Spinal cord (tissue), 10 donors: ENCODE data around the gene CTDSPL. TPM values are rescaled to one million over a fixed set of nuclear protein-coding genes. Genes with fewer than 3 reads are reported as not detected.
A peak's percentile ranks its signal among the peaks of the same experiment; 100 is the strongest.

ENCODE experiments used
- DNase-seq, 6 donors: peaks; one replicate each; pipeline versions ENCODE4 v3.0.0 to v3.0.0-alpha.2; 2013 to 2015; ENCODE audit warnings: low spot score in 6 of 6, low read depth in 4 of 6
- H3K27ac ChIP-seq: one replicate; pipeline ENCODE4 v1.5.1; 2013; ENCODE audit warnings: low read depth, low read length, control low read depth
- H3K27me3 ChIP-seq: one replicate; pipeline ENCODE4 v1.6.1; 2013; ENCODE audit warnings: low read length; ENCODE audit not compliant: control insufficient read depth, insufficient read depth
- H3K36me3 ChIP-seq: one replicate; pipeline ENCODE4 v1.6.1; 2013; ENCODE audit warnings: low read length; ENCODE audit not compliant: control insufficient read depth, insufficient read depth
- H3K4me1 ChIP-seq: one replicate; pipeline ENCODE4 v1.6.1; 2013; ENCODE audit warnings: low read length; ENCODE audit not compliant: control insufficient read depth, insufficient read depth
- H3K4me3 ChIP-seq: one replicate; pipeline ENCODE4 v1.5.1; 2013; ENCODE audit warnings: low read depth, low read length, control low read depth
- H3K9me3 ChIP-seq: one replicate; pipeline ENCODE4 v1.6.1; 2013; ENCODE audit warnings: low read length; ENCODE audit not compliant: control insufficient read depth, insufficient read depth
- WGBS: methylation state at CpG from one replicate; pipeline ENCODE4 v1.1.5; 2013; ENCODE audit warnings: missing lambda C conversion rate; ENCODE audit not compliant: insufficient coverage; 5-methylcytosine and 5-hydroxymethylcytosine counted together
- polyA plus RNA-seq, 2 donors: library from polyadenylated mRNA; unstranded; fragments of 120-200 nt; gene quantifications; one replicate each; pipeline ENCODE4 v1.2.1, GENCODE V29; 2013; ENCODE audit not compliant: insufficient read length in 2 of 2
- total RNA-seq, 2 donors: library from RNA; depleted of rRNA in 1 of 2; stranded (reverse); fragments of 120-200 nt in 1 of 2; fragments of >200 nt in 1 of 2; gene quantifications; one replicate each; pipeline versions ENCODE4 v1.2.3 to v1.2.4, GENCODE V29; 2013 to 2014
- donor health status: healthy.

CTDSPL gene
- total and polyA plus RNA-seq, 4 donors: 19.7 to 45.5 (median 30.6) TPM

GRCh38 chr3:37898424-37898823, 36.7 kb downstream of the CTDSPL start:
- Histone ChIP-seq H3K27me3 (no peaks in the 10 kb centered on the region), H3K27ac (no peak overlapping the region), H3K4me1 (no peaks in the 10 kb centered on the region), H3K36me3 (no peaks in the 10 kb centered on the region), H3K9me3 (no peaks in the 10 kb centered on the region), H3K4me3 (no peak overlapping the region)
- WGBS: no CpG with 5 or more reads among the region's 3 CpGs
- no peak for DNase-seq

DNA sequence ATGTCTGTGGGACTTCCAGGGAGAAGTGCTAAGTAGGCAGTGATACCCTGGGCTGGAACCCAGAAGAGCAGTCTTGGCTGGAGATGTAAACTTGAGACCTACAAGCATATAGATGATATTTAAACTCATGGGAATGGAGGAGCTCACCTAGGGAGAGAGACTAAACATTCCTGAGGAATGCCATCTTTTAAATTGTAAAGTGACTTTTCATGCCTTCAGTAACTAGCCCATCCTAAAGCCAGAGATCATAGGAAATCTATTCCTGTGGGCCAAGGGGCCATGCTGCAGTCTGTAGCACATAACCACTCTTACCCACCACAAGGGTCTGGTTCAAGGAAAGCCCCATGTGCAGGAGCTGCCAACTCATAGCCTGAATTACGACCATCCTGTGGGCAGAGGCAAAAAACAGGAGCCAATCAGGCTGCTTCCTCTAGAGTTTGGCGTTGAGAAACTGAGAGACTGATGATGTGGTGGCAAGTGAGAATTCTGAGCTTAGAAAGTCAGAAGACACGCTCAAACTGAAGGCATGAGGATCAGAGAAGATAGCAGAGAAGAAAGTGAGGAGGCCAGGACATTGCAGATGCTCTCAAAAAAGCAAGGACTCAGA, 37.5 kb downstream of the CTDSPL start:
- no peaks in the 10 kb centered on the region for H3K9me3 ChIP-seq
- DNase-seq: no peak
- H3K27me3 ChIP-seq: no peaks in the 10 kb centered on the region
- H3K4me1 ChIP-seq: peaks cover 7% of the 10 kb centered on the region
- H3K36me3 ChIP-seq: no peaks in the 10 kb centered on the region
- no peak overlapping the region for H3K27ac ChIP-seq
- H3K4me3 ChIP-seq: no peak overlapping the region
- WGBS: 98% methylated on average over 3 of the region's 3 CpGs

DNA sequence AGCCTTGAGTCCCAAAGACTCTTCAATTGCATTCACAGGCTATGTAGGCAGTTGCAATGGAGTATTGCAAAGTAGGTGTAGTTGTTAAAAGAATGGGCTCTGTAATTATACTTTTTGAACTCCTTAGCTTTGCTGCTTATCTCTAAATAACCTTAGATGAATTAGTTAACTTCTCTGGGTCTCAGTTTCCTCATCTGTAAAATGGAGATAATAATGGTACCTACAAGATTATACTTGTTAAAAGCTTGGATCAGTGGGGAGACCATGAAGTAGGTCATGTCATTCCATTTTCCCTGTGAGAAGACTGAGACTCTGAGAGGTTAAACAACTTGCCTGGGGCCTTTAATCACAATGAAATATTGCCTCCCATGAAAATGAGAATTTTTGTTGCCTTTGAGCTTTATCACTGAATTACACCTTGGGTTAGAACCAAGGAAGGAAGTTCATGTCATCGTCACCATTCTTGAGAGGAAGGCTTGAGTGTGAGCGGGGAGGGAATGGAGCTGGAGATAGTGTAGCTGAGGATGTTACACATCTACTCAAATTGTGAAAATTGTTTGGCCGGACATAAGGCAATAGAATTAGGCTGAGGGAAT, 38.1 kb downstream of the CTDSPL start:
- no peak overlapping the region for H3K27ac ChIP-seq
- no peaks in the 10 kb centered on the region for H3K9me3 ChIP-seq
- no peak overlapping the region for H3K4me3 ChIP-seq
- H3K27me3 ChIP-seq: no peaks in the 10 kb centered on the region
- no peaks in the 10 kb centered on the region for H3K36me3 ChIP-seq
- WGBS: no CpG with 5 or more reads among the region's 3 CpGs
- H3K4me1 ChIP-seq: peaks cover 11% of the 10 kb centered on the region
- DNase-seq: no peak

DNA sequence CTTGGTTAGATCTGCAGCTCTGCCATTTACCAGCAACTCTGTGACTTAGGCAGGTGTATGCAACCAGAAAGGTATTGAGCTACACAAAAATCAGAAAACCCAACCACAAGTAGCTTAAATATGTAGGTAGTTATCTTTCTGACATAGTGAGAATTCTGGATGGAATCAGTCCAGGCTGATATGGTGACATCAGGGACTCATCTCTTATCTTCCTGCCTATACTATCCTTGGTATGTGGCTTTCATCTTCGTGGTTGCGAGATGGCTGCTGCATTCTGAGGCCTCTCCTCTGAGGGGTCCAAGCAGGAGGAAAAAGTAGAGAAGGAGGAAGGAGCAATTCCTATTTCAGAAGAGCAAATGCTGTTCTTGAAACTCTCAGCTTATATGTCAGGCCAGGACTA, 40.0 kb downstream of the CTDSPL start:
- 100% methylated on average over 1 of the region's 2 CpGs for WGBS
- no peaks in the 10 kb centered on the region for H3K36me3 ChIP-seq
- H3K27ac ChIP-seq: no peak overlapping the region
- peaks cover 25% of the 10 kb centered on the region for H3K4me1 ChIP-seq
- no peak overlapping the region for H3K4me3 ChIP-seq
- H3K27me3 ChIP-seq: no peaks in the 10 kb centered on the region
- no peaks in the 10 kb centered on the region for H3K9me3 ChIP-seq
- DNase-seq: no peak

DNA sequence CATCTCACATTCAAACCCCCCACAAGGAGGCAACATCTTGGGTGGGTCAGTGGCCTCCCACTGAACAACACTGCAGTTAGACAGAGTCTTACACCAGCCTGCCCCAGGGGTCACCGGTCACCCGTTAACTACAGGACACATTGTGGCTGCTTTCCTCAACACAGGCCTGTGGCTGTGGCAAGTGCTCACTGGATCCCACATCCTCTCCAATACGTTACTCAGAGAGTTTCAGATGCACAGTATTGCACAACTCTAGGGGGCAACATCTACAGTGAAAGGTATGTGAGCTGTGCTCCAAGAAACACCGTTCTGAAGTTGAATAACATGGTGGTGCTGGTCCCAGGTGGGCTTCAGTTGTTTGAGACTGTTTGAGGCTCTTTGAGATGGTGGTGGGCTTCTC, 41.0 kb downstream of the CTDSPL start:
- Histone ChIP-seq H3K9me3 (no peaks in the 10 kb centered on the region), H3K4me1 (peaks cover 28% of the 10 kb centered on the region), H3K36me3 (no peaks in the 10 kb centered on the region), H3K27me3 (no peaks in the 10 kb centered on the region), H3K4me3 (no peak overlapping the region), H3K27ac (peak overlapping the region; percentile 44)
- DNase-seq: no peak
- 86% methylated on average over 3 of the region's 4 CpGs for WGBS

DNA sequence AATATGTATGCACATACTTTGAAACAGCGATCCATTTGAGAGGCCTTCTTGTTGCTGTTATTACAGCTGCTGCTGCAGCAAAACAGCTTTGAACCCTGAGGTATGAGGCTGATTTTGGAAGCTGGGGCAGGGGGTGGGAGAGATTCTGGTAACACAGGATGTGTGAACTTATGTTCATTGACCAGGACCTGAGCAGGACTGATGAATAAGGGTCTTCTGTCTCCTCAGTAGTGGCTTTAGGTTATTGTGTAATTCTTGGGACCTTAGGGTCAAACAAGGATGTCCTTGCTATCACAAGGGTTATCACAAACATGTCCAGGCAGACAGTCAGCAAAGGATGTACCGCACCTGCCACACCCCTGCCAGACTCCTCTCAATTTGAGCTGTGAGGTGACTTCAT, 41.6 kb downstream of the CTDSPL start:
- no peak for DNase-seq
- Histone ChIP-seq H3K4me3 (no peak overlapping the region), H3K4me1 (peaks cover 28% of the 10 kb centered on the region), H3K36me3 (no peaks in the 10 kb centered on the region), H3K27ac (peak overlapping the region; percentile 44), H3K27me3 (no peaks in the 10 kb centered on the region), H3K9me3 (no peaks in the 10 kb centered on the region)
- 83% methylated on average over 2 of the region's 2 CpGs for WGBS

DNA sequence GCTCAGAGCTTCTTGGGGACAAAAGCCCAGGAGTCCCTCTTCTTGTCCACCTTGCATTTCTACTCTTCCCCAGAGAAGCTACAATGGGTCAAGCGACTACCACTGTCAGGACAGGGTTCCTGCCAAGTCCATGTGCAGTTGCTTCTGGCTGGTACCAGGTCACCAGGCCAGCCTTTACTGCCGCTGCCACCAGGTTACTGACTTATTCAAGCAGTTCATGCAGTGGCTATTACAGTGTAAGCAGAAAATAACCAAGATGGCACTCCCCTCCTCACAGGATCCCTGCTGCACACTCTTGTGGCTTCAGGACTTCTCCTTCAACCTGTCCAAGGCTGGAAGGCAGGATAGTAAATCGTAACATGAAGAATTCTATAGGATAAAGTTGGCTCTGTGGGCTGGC, 42.1 kb downstream of the CTDSPL start:
- WGBS: 85% methylated on average over 2 of the region's 3 CpGs
- Histone ChIP-seq H3K9me3 (no peaks in the 10 kb centered on the region), H3K4me1 (peaks cover 28% of the 10 kb centered on the region), H3K27me3 (no peaks in the 10 kb centered on the region), H3K27ac (peak overlapping the region; percentile 44), H3K36me3 (no peaks in the 10 kb centered on the region), H3K4me3 (no peak overlapping the region)
- no peak for DNase-seq

DNA sequence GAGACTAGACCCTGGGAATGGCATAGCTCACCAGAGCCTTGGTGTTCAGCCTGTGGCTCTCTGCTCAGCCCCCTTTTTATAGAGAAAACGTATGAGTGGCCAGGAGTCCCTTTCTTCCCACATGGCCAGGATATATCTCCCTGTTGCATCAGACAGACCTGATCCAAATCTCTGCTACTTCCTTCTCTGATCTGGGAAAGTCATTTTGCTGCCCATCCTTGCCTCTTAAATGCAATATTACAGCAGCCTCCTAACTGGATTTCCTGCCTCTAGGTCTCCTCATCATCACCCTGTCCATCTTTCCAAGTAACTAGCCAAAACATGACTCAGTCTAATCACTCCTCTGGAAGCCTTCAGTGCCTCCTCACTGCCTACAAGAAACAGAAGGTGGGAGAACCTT, 42.9 kb downstream of the CTDSPL start:
- no peak overlapping the region for H3K4me3 ChIP-seq
- H3K27me3 ChIP-seq: no peaks in the 10 kb centered on the region
- DNase-seq: no peak
- H3K9me3 ChIP-seq: no peaks in the 10 kb centered on the region
- WGBS: 80% methylated on average over 1 of the region's 1 CpG
- H3K4me1 ChIP-seq: peaks cover 33% of the 10 kb centered on the region
- peak overlapping the region; percentile 44 for H3K27ac ChIP-seq
- H3K36me3 ChIP-seq: no peaks in the 10 kb centered on the region

DNA sequence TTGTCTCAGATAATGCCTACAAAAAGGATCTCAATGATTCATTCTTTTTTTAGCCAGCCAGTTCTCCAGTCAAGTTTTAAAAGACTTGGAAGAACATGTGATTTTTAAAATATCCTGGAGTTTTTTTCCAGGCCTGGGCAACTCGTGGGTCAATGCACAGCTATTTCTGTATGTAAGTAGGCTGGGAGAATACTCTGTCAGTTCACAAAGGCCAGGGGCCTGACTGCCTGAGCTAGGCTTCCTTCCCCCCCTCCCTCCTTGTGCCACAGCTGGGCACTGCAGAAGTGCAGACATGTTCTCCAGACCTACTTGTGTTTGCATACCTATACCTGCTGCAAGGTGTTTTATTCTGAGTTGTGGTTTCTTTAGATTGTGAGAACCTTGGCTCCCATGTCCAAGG, 43.7 kb downstream of the CTDSPL start:
- peaks cover 36% of the 10 kb centered on the region for H3K4me1 ChIP-seq
- no peaks in the 10 kb centered on the region for H3K36me3 ChIP-seq
- no CpG with 5 or more reads among the region's 1 CpG for WGBS
- no peaks in the 10 kb centered on the region for H3K9me3 ChIP-seq
- H3K4me3 ChIP-seq: no peak overlapping the region
- no peaks in the 10 kb centered on the region for H3K27me3 ChIP-seq
- peak overlapping the region; percentile 77 for H3K27ac ChIP-seq
- DNase-seq: no peak

DNA sequence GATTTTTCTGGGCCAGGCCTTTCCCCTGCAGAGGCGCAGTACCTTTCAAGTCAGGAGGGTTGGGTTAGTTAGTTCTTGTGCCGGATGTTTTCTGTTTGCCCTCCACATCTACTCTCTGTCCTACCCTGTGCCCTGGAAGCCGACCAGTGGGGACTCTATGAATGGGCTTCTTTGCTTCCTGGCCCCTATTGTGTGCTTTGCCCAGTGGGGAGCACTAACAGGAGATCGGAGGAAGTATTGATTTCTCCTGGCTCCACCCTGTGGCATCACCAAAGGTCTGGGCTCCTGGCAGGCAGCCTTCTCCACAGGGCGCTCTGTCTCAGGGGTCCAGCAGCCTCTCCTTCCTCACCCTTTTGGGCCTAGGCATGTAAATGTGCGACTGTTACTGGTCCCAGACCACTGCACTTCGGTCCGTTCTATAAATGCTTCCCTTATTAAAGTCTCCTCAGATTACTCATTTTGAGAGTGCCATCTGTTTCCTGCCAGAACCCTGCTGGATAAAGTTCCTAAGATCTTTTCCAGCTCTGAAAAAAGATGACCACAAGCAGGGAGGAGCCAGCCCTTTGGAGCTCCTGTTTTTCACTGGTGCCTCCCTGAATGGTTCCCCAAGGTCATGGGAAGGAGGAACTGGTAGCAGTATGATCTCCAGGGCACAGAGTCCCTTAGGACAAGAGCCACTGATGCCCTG, 44.5 kb downstream of the CTDSPL start:
- Histone ChIP-seq H3K36me3 (no peaks in the 10 kb centered on the region), H3K27ac (peak overlapping the region; percentile 77), H3K9me3 (no peaks in the 10 kb centered on the region), H3K4me3 (no peak overlapping the region), H3K4me1 (peaks cover 36% of the 10 kb centered on the region), H3K27me3 (no peaks in the 10 kb centered on the region)
- WGBS: 36% methylated on average over 6 of the region's 8 CpGs
- DNase-seq: peak in 2 of 6 donors; percentile 7 to 43
